GM23248 (cell line): ENCODE results near the gene HAO2.

Source experiments
- EZH2 ChIP-seq: fragments of 200-600 bp; sonication (generic); IDR thresholded peaks from 2 replicates; pipeline ENCODE4 v1.6.1; 2018; ENCODE audit warnings: antibody characterized with exemption, mild to moderate bottlenecking; ENCODE audit not compliant: insufficient read depth, poor library complexity, severe bottlenecking
- EZH2phosphoT487 ChIP-seq: fragments of 200-600 bp; sonication (generic); IDR thresholded peaks from 2 replicates; pipeline ENCODE4 v1.6.1; 2018; ENCODE audit warnings: antibody characterized with exemption, moderate library complexity, mild to moderate bottlenecking, low read depth; ENCODE audit not compliant: insufficient read depth

- TF ChIP-seq EZH2phosphoT487 (no peak), EZH2 (no peak)
These were observed 23.2 kb upstream of the HAO2 start for GRCh38 chr1:119345398-119345797.
